ENCODE results near the gene UBASH3A.

UBASH3A gene

DNA sequence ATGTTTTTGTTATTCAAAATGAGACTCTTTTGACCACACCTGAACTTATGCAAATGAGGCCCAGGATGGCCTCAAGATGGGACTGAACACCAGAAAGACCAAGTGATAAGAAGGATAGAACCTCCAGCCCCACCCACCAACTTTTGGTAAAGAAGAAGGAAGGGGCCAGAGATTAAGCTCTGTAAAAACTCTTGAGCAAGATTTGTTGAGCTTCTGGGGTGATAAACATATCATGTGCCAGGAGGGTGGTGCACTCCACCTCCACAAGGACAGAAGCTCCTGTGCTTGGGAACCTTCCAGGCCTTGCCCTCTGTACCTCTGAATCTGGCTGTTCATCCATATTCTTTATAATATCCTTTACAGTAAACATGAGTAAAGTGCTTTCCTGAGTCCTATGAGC is 87.0 kb downstream of the UBASH3A start:
- intact Hi-C loops (cut with DNase I): no loop called here
- DNase-seq: peak in 1 of 42 donors; percentile 16

DNA sequence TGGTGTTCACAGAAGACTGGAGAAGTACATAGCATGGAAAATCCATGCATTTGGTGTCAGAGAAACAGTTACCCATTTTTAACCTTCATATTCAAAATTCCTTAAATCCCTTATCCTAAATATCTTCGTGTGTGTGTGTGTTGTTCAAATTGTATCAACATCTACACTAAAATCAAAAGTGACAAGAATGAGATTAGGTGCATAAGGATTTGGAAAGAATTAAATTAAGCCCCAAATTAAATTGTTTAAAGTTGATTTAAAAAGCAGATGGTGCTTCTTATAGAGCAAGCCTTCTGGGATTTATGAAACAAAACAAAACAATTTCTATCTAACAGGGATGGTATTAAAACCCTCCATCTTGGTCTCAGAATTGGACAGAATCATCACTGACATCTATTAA is 87.6 kb downstream of the UBASH3A start:
- intact Hi-C loops (cut with DNase I): no loop called here
- no peak for DNase-seq

DNA sequence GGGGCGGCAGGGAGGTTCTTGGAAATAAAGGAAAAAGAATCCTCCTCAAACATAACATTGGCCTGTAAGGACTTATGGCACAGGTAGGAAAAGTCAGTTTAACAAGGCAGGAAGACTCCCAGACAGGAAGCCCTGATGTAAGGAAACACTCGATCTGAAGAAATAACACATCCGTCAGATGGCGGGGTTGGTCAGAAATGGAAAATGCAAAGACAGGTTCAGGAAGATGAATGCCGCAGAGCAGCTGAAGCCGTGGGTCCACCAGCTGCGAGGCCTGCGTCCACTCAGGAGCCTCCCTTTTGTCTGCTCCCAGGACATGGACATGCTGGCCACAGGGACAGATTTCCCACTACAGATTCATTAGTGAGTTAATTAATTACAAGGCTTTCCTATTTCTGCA is 88.5 kb downstream of the UBASH3A start:
- peak in 1 of 42 donors; percentile 40 for DNase-seq
- intact Hi-C loops (cut with DNase I): no loop called here

DNA sequence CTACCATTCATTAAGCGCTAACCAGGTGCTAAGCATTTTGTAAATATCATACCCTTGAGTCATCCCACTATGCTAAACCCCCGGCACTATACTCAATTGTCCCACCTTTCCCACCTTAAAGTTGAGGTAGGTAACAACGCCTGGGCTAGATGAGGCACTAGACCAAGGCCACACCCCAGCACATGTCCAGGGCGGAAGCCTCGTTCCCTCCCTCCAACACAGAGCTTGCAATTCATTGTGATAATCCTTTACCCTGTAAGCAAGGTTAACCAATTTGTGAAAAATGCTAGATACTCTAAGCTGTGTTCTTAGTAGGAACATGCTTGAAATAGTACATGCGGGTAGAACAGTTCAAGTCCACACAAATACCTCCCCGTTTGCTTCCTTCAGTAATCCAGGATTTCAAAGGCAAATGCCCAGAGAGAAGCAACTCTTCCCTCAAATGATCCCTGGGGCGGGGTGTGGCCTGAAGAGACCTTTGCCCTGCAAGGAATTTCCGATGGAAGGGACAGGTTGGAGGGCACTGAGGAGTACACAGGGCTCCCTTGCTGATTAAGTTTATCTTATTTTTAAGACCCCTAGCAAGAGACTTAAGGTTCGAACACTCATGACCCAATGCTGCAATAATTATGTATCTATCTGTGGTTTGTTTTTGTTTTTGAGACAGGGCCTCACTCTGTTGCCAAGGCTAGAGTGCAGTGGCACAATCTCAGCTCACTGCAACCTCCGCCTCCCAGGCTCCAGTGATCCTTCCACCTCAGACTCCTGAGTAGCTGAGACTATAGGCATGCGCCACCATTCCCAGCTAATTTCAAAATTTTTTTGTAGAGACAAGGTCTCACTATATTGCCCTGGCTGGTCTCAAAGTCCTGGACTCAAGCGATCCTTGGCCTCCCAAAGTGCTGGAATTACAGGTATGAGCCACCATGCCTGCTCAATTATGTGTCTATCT is 89.7 kb downstream of the UBASH3A start:
- peak in 1 of 42 donors; percentile 34 for DNase-seq
- intact Hi-C loops (cut with DNase I): no loop called here

DNA sequence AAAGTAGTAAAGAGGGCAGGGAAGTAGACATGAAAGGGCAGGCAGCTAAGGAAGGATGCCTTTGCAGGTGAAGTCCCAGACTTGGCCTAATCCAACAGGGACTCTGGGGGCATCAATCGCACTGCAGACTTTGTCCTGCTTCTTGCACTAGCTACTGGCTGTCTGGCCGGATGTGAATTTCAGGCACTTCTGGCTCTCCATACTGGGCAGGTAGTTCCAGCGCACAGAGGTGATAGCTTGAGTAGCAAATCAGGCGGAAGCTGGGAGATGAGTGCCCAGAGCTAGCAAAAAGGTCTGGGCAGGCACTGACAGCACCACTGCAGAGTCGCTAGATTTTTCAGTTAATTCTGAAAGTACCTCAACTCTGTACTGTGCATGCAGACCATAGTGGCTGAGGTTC is 91.3 kb downstream of the UBASH3A start:
- peak in 1 of 42 donors; percentile 42 for DNase-seq
- intact Hi-C loops (cut with DNase I): no loop called here

DNA sequence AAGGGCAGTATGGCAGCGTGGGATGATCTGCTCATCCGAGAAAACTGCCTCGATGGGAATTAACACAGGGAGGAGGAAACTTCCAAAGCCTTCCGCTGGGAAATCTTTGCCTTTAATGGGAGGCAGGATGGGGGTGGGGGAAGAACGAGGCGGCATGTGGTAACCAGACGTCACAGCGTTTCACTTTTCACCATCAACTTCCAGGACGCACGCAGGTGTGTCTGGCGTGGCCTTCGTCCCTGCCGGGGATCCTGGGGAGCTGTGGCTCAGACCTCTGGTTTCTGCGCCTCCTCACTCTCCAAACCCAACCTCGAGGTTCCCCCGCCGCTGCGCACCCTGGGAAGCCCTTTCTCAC is 92.0 kb downstream of the UBASH3A start:
- intact Hi-C loops (cut with DNase I): no loop called here
- DNase-seq: peak in 28 of 42 donors; percentile 44 to 85 (median 70)

DNA sequence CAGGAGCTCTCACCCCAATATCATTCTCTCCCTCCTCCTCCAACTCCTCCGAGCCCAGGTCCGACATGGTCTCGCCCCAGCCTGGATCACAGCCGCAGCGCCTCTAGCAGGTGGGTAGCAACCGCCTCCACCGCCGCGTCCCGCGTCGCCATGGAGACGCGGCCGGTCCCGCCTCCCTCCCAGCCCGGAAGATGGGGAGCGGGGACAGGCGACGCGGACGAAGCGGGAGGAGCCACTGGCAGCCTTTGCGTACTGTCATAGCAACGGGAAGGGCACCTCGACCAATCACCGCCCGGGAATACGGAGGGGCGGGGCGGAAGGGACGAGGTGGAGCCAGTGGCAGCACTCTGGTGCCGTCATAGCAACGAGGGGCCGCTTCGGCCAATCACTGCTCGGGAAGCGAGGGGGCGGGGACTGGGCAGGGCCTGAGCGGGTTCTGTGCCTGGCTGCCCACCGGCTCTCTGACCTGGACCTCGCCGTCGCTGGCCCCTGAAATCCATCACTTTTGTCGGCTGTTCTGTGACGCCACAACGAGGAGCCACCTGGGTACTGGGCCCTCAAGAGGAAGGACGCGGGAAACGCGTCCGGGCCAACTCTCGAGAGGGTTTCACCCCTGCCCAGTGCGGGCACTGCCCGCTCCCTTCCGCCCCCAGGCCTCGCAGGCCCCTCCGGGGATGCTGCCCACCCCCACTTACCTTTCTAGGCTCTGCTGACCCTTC is 92.6 kb downstream of the UBASH3A start, which contains the start of gene RSPH1:
TSS of gene RSPH1 (minus strand) at position 105 of the 719 bp plus-strand sequence. CDS start at position 67, 38 bp downstream.
- intact Hi-C loops (cut with DNase I): no loop called here
- peak; percentile 100 for DNase-seq

DNA sequence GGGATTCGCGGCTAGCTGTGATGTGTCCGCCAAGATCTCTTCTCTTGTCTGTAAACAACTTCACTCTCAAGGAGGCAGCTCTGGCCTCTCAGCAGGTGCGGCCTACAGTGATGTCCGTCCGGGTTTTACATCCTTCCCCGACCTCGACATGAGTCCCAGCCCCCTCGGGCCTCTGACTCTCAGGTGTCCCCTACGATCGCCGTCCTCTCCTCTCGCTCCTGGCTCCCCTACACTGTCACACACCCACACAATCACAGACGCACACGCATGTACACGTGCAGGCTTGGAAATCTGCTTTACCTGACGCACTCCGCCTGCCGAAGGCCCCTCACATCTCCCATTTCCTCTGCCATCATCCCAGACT is 93.1 kb downstream of the UBASH3A start:
- intact Hi-C loops (cut with DNase I): no loop called here
- peak; percentile 31 to 81 (median 63) for DNase-seq

All from head of caudate nucleus (tissue), 42 donors.